Mesendoderm (in vitro differentiated cells): ENCODE measurements around the gene TTLL9.

Experiments
- DNase-seq: peaks from one replicate; pipeline ENCODE4 v3.0.0; 2013
- H2AK5ac ChIP-seq: 2 replicates; pipeline ENCODE4 v1.6.1; 2013; ENCODE audit warnings: low read length, inconsistent platforms
- H2BK120ac ChIP-seq: 2 replicates; pipeline ENCODE4 v1.6.1; 2013; ENCODE audit warnings: low read depth, mild to moderate bottlenecking, low read length, moderate library complexity, mixed read lengths
- H2BK15ac ChIP-seq: replicated peaks from 2 replicates; pipeline ENCODE4 v1.6.1; 2013; ENCODE audit warnings: low read depth, mild to moderate bottlenecking, moderate library complexity
- H2BK5ac ChIP-seq: 2 replicates; pipeline ENCODE4 v1.6.1; 2013; ENCODE audit warnings: low read length, inconsistent platforms
- H3K18ac ChIP-seq: 2 replicates; pipeline ENCODE4 v1.6.1; 2013; ENCODE audit warnings: mild to moderate bottlenecking, low read length, mixed read lengths
- H3K23ac ChIP-seq: one replicate; pipeline ENCODE4 v1.6.1; 2013; ENCODE audit warnings: low read length
- H3K27ac ChIP-seq: 2 replicates; pipeline ENCODE4 v1.5.1; 2013; ENCODE audit warnings: low read depth, mild to moderate bottlenecking, inconsistent platforms, low read length, moderate library complexity
- H3K27me3 ChIP-seq: 2 replicates; pipeline ENCODE4 v1.6.1; 2013; ENCODE audit warnings: low read length, control low read depth, mild to moderate bottlenecking, inconsistent platforms; ENCODE audit not compliant: insufficient read depth, poor library complexity
- H3K36me3 ChIP-seq: 2 replicates; pipeline ENCODE4 v1.6.1; 2013; ENCODE audit warnings: low read length, inconsistent platforms; ENCODE audit not compliant: control insufficient read depth, insufficient read depth
- H3K4ac ChIP-seq: one replicate; pipeline ENCODE4 v1.6.1; 2013; ENCODE audit warnings: low read depth, mild to moderate bottlenecking, low read length, moderate library complexity
- H3K4me1 ChIP-seq: 2 replicates; pipeline ENCODE4 v1.6.1; 2013; ENCODE audit warnings: low read depth, low read length, inconsistent platforms; ENCODE audit not compliant: control insufficient read depth
- H3K4me2 ChIP-seq: 2 replicates; pipeline ENCODE4 v1.6.1; 2013; ENCODE audit warnings: low read length
- H3K4me3 ChIP-seq: 2 replicates; pipeline ENCODE4 v1.5.1; 2013; ENCODE audit warnings: mild to moderate bottlenecking, low read length
- H3K56ac ChIP-seq: one replicate; pipeline ENCODE4 v1.6.1; 2013; ENCODE audit warnings: low read length
- H3K79me1 ChIP-seq: 2 replicates; pipeline ENCODE4 v1.6.1; 2013; ENCODE audit warnings: low read length, inconsistent platforms
- H3K79me2 ChIP-seq: 2 replicates; pipeline ENCODE4 v1.6.1; 2013; ENCODE audit warnings: mild to moderate bottlenecking, low read length; ENCODE audit not compliant: control insufficient read depth, insufficient read depth
- H3K9ac ChIP-seq: 2 replicates; pipeline ENCODE4 v1.6.1; 2013; ENCODE audit warnings: low read length, inconsistent platforms
- H4K5ac ChIP-seq: one replicate; pipeline ENCODE4 v1.6.1; 2013; ENCODE audit warnings: low read length
- H4K8ac ChIP-seq: one replicate; pipeline ENCODE4 v1.6.1; 2013; ENCODE audit warnings: low read depth, mild to moderate bottlenecking, control low read depth, low read length, moderate library complexity
- WGBS: extraction: QIAGEN DNeasy Blood & Tissue Kit; methylation state at CpG from one replicate; pipeline ENCODE4 v1.1.7; 2013; ENCODE audit warnings: low lambda C conversion rate, missing lambda C conversion rate; ENCODE audit not compliant: insufficient coverage; ENCODE audit errors: extremely low coverage; 5-methylcytosine and 5-hydroxymethylcytosine counted together

Gene TTLL9

DNA sequence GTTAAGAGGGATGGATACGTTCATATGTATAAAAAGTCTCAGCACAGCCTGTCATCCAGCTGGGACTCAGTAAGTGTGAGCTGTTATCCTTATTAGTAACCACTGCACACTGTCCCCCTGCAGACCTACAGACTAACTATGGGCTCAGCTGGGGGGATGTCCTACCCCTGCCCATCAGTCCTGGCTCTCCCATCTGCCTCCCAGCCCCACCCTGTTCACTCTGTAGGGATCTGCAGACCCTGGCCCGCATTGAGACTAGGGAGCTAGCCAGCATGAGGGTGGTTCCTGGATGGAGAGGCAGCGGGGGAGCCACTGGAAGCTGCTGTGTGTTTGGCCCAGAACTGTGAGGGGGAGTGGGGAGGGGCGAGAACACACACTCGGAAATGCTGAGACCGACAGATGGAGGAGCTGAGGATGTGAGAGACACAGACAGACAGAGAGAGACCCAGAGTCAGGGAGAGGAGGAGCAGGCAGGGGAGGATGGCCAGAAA, 114.6 kb downstream of the TTLL9 start:
- no peaks in the 10 kb centered on the region for H3K36me3 ChIP-seq
- no peak overlapping the region for H3K18ac ChIP-seq
- WGBS, result no CpG with 5 or more reads among the region's 6 CpGs

DNA sequence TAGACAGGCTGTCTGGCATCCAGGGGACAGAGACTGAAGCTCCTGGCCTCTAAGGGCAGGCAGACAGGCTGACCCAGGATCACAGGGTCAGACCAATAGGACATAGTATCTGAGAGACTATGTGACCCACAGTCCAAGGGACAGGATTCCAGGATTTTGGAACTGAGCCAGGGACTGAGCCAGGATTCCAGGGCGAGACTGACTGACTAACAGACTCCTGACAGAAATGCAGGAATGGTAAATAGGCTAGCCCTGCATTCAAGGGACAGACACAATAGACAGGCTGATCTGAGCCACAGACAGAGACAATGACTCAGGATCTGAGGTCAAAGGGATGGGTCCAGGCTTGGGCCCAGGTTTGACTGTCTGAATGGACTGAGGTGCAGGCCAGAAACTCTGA, 117.3 kb downstream of the TTLL9 start:
- Histone ChIP-seq H4K8ac (no peak overlapping the region), H2BK120ac (no peak overlapping the region), H3K4me1 (no peaks in the 10 kb centered on the region), H3K4me2 (no peak overlapping the region), H2BK15ac (no peak overlapping the region), H3K9ac (no peak overlapping the region), H3K18ac (no peak overlapping the region), H3K4ac (no peak overlapping the region), H3K36me3 (no peaks in the 10 kb centered on the region), H3K56ac (no peak overlapping the region), H3K4me3 (no peak overlapping the region), H3K27ac (no peak overlapping the region), H2AK5ac (no peak overlapping the region), H3K79me2 (no peaks in the 10 kb centered on the region), H2BK5ac (no peak overlapping the region), H3K79me1 (no peaks in the 10 kb centered on the region), H3K23ac (no peak overlapping the region), H4K5ac (no peak overlapping the region), H3K27me3 (no peaks in the 10 kb centered on the region)
- WGBS, result no CpG with 5 or more reads among the region's 1 CpG
- DNase-seq, result peak; percentile 50

More for the DNA sequence above, 114.6 kb downstream of the TTLL9 start:
- H4K5ac ChIP-seq, result no peak overlapping the region
- DNase-seq, result no peak
- H3K79me2 ChIP-seq, result no peaks in the 10 kb centered on the region
- H3K27me3 ChIP-seq, result no peaks in the 10 kb centered on the region
- no peak overlapping the region for H2BK120ac ChIP-seq
- H4K8ac ChIP-seq, result no peak overlapping the region
- H3K9ac ChIP-seq, result no peak overlapping the region
- H2AK5ac ChIP-seq, result no peak overlapping the region
- no peak overlapping the region for H2BK15ac ChIP-seq
- H3K56ac ChIP-seq, result no peak overlapping the region
- H3K27ac ChIP-seq, result no peak overlapping the region
- no peak overlapping the region for H3K4ac ChIP-seq
- H3K4me3 ChIP-seq, result no peak overlapping the region
- no peak overlapping the region for H3K4me2 ChIP-seq
- no peaks in the 10 kb centered on the region for H3K4me1 ChIP-seq
- no peaks in the 10 kb centered on the region for H3K79me1 ChIP-seq
- H2BK5ac ChIP-seq, result no peak overlapping the region
- no peak overlapping the region for H3K23ac ChIP-seq

DNA sequence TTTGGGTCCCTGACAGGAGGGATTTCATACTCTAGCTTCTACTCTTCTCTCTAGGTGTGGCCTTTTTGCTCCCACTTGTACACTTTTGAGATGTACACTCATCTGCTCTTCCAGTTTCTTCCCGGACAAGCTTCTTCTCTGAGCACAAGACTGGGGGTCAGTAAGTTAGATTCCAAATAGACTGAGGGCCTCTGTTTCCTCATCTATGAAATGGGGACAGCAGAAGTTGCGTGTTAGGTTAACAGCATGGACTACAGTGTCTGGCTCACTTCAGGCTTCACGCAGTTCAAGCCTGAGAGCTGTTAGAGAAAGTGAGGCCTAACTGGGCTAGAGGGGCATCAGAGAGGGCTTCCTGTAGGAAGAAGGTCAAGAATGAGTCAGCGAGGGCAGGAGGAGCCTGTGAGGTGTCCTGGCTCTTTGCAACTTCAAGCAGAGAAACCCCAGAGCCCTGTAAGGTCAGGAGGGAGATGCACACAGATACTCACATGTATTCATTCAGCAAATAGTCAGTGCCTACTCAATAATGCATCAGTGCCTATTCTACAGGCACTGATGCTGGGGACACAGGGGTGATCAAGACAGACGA, 118.1 kb downstream of the TTLL9 start:
- WGBS, result no CpG with 5 or more reads among the region's 5 CpGs
- Histone ChIP-seq H3K56ac (no peak overlapping the region), H3K23ac (no peak overlapping the region), H3K18ac (no peak overlapping the region), H2AK5ac (no peak overlapping the region), H3K4me2 (no peak overlapping the region), H2BK5ac (no peak overlapping the region), H2BK120ac (no peak overlapping the region), H3K9ac (no peak overlapping the region), H3K27me3 (no peaks in the 10 kb centered on the region), H3K79me1 (no peaks in the 10 kb centered on the region), H3K36me3 (no peaks in the 10 kb centered on the region), H3K4me3 (no peak overlapping the region), H4K8ac (no peak overlapping the region), H3K4ac (no peak overlapping the region), H2BK15ac (no peak overlapping the region), H3K27ac (no peak overlapping the region), H3K79me2 (no peaks in the 10 kb centered on the region), H3K4me1 (no peaks in the 10 kb centered on the region), H4K5ac (no peak overlapping the region)
- no peak for DNase-seq

DNA sequence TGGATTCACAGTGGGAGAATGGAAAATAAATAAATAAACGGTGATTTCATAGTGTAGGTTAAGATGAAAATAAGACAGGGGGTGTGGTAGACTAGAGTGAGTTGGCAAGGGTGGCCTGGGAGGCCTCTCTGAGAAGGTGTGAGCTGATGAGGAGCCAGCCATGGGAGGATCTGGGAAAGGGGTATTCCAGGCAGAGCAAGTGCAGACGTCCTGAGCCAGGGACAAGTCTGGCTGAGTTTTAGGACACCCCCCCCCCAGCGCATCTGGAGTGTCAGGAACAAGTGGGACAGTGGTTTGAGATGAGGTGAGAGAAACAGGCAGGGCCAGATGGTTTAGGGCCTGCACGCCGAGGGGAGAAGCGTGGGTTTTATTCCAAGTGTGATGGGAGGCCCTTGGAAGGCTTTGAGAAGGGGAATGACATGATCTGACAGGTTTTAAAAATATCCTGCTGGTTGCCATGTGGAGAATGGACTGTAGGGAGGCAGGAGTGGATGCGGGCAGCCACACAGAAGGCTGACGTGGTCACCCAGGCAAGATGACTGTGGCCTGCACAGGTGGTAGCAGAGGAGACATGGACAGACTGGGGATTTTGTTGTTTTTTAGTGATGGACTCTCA, 118.7 kb downstream of the TTLL9 start:
- H2BK120ac ChIP-seq, result no peak overlapping the region
- H3K27ac ChIP-seq, result no peak overlapping the region
- H4K8ac ChIP-seq, result no peak overlapping the region
- no peak overlapping the region for H2AK5ac ChIP-seq
- H3K56ac ChIP-seq, result no peak overlapping the region
- H2BK15ac ChIP-seq, result no peak overlapping the region
- H3K79me1 ChIP-seq, result no peaks in the 10 kb centered on the region
- peaks cover 2% of the 10 kb centered on the region for H3K27me3 ChIP-seq
- no CpG with 5 or more reads among the region's 8 CpGs for WGBS
- H3K9ac ChIP-seq, result no peak overlapping the region
- DNase-seq, result no peak
- H3K36me3 ChIP-seq, result no peaks in the 10 kb centered on the region
- H3K79me2 ChIP-seq, result no peaks in the 10 kb centered on the region
- H3K4me2 ChIP-seq, result no peak overlapping the region
- H3K4me3 ChIP-seq, result no peak overlapping the region
- H3K23ac ChIP-seq, result no peak overlapping the region
- no peaks in the 10 kb centered on the region for H3K4me1 ChIP-seq
- H2BK5ac ChIP-seq, result no peak overlapping the region
- no peak overlapping the region for H4K5ac ChIP-seq
- H3K4ac ChIP-seq, result no peak overlapping the region
- H3K18ac ChIP-seq, result no peak overlapping the region

DNA sequence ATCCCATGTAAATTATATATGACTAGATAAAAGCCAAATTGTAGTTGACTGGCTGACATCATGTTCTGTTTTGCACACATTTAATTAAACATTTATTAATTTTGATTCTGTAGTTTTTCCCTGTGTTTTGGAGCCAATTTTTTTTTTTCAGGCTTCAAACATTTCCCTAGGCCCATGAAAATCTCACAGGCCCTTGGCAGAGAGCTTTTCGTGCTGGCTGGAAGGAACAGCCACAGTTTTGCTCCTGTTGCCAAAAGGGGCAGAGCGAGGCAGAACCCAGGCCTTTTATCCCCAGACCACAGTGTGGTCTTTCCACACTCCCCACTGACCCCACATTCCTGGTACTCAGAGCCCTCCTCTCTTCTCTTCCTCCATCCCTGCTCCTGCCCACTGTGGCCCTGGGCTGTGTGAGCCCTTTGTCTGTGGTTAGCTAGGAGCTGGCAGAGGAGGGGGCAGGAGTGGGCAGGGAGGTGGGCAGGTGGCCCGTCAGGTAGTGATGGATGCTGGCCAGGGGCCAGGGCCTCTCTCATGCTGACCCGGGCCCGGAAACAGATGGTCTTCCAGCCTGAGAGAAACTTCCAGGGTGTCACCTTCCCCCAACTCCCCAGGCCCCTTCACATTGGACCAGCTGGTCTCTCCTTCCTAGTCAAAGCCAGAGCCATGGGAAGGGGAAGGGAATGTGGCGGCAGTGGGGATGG, 120.4 kb downstream of the TTLL9 start:
- DNase-seq, result no peak
- WGBS, result no CpG with 5 or more reads among the region's 6 CpGs
- Histone ChIP-seq H3K79me2 (no peaks in the 10 kb centered on the region), H3K79me1 (no peaks in the 10 kb centered on the region), H3K27me3 (peaks cover 13% of the 10 kb centered on the region), H3K23ac (no peak overlapping the region), H3K4me3 (no peak overlapping the region), H4K8ac (no peak overlapping the region), H2BK15ac (no peak overlapping the region), H3K4ac (no peak overlapping the region), H3K27ac (no peak overlapping the region), H2AK5ac (no peak overlapping the region), H3K9ac (no peak overlapping the region), H4K5ac (no peak overlapping the region), H3K56ac (no peak overlapping the region), H3K36me3 (no peaks in the 10 kb centered on the region), H2BK120ac (no peak overlapping the region), H3K4me1 (no peaks in the 10 kb centered on the region), H3K4me2 (no peak overlapping the region), H2BK5ac (no peak overlapping the region), H3K18ac (no peak overlapping the region)
